Type B pancreatic cell (in vitro differentiated cells): Measurements from ENCODE around the gene ANXA9. TPM values are rescaled to one million over a fixed set of nuclear protein-coding genes. Genes with fewer than 3 reads are reported as not detected.

Source experiments
- DNase-seq: peaks from one replicate; pipeline ENCODE4 v3.0.0; 2021; ENCODE audit warnings: mixed read lengths; ENCODE audit not compliant: unreplicated experiment; ENCODE audit errors: extremely low spot score
- H3K27ac Mint-ChIP-seq: 2 replicates; pipeline ENCODE4 v1.8.0; 2021; ENCODE audit warnings: mild to moderate bottlenecking, mixed read lengths
- H3K27me3 Mint-ChIP-seq: 2 replicates; pipeline ENCODE4 v1.8.0; 2021; ENCODE audit warnings: mixed read lengths
- H3K36me3 Mint-ChIP-seq: 2 replicates; pipeline ENCODE4 v1.8.0; 2021; ENCODE audit warnings: mixed read lengths
- H3K4me1 Mint-ChIP-seq: one replicate; pipeline ENCODE4 v1.8.0; 2021; ENCODE audit warnings: mixed read lengths; ENCODE audit not compliant: unreplicated experiment
- H3K4me3 Mint-ChIP-seq: 2 replicates; pipeline ENCODE4 v1.8.0; 2021; ENCODE audit warnings: mild to moderate bottlenecking, mixed read lengths
- H3K9me3 Mint-ChIP-seq: 2 replicates; pipeline ENCODE4 v1.8.0; 2021; ENCODE audit warnings: mixed read lengths
- total RNA-seq: library from RNA; stranded (reverse); gene quantifications from 2 replicates; pipeline ENCODE4 v1.2.1, GENCODE V29; 2021; ENCODE audit warnings: low replicate concordance
- TF ChIP-seq, protein P1 (sequence below): fragments of 200-600 bp; sonication (generic); conservative IDR thresholded peaks from 2 replicates; pipeline ENCODE4 v1.5.0; 2021; ENCODE audit warnings: antibody characterized with exemption, mild to moderate bottlenecking

Gene ANXA9
- total RNA-seq, 1 donor from 2014 or later, result 5.8 TPM

GRCh38 chr1:150966011-150966410 lies 16.1 kb upstream of the ANXA9 start:
- H3K4me1 Mint-ChIP-seq, result peaks cover 13% of the 10 kb centered on the region
- H3K4me3 Mint-ChIP-seq, result no peak overlapping the region
- no peak overlapping the region for H3K27ac Mint-ChIP-seq
- no peak for DNase-seq
- TF ChIP-seq, protein P1, sequence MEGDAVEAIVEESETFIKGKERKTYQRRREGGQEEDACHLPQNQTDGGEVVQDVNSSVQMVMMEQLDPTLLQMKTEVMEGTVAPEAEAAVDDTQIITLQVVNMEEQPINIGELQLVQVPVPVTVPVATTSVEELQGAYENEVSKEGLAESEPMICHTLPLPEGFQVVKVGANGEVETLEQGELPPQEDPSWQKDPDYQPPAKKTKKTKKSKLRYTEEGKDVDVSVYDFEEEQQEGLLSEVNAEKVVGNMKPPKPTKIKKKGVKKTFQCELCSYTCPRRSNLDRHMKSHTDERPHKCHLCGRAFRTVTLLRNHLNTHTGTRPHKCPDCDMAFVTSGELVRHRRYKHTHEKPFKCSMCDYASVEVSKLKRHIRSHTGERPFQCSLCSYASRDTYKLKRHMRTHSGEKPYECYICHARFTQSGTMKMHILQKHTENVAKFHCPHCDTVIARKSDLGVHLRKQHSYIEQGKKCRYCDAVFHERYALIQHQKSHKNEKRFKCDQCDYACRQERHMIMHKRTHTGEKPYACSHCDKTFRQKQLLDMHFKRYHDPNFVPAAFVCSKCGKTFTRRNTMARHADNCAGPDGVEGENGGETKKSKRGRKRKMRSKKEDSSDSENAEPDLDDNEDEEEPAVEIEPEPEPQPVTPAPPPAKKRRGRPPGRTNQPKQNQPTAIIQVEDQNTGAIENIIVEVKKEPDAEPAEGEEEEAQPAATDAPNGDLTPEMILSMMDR, result no peak
- peaks cover 64% of the 10 kb centered on the region for H3K36me3 Mint-ChIP-seq
- H3K9me3 Mint-ChIP-seq, result no peaks in the 10 kb centered on the region
- no peaks in the 10 kb centered on the region for H3K27me3 Mint-ChIP-seq

- H3K9me3 Mint-ChIP-seq, result no peaks in the 10 kb centered on the region
- no peak overlapping the region for H3K4me3 Mint-ChIP-seq
- no peak for DNase-seq
- H3K4me1 Mint-ChIP-seq, result peaks cover 32% of the 10 kb centered on the region
- peaks cover 50% of the 10 kb centered on the region for H3K36me3 Mint-ChIP-seq
- TF ChIP-seq, protein P1, result no peak
- H3K27me3 Mint-ChIP-seq, result no peaks in the 10 kb centered on the region
- H3K27ac Mint-ChIP-seq, result no peak overlapping the region
Observed at GRCh38 chr1:150967936-150968335, 14.2 kb upstream of the ANXA9 start.

DNA sequence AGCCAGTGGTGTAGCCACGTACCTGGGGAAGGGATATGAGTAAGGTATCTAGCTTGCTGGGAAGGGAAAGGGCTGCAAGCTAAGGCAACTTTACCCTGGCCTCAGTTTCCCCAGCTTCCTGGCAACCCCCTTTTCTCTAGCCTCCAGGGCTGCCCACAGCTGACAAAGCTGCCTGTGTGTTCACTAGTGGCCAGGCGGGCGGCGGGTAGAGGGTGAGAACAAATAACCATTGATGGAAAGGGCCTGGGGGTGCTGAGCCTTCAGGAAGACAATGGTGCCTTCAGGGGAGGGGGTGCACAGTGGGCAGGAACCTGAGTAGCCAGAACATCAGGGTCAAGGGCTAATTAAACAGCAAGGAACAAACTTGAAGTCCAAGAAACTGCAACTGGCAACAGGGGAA lies 13.6 kb upstream of the ANXA9 start:
- H3K27ac Mint-ChIP-seq, result peak overlapping the region; percentile 48
- no peak for DNase-seq
- no peaks in the 10 kb centered on the region for H3K27me3 Mint-ChIP-seq
- peaks cover 36% of the 10 kb centered on the region for H3K4me1 Mint-ChIP-seq
- no peaks in the 10 kb centered on the region for H3K9me3 Mint-ChIP-seq
- no peak overlapping the region for H3K4me3 Mint-ChIP-seq
- H3K36me3 Mint-ChIP-seq, result peaks cover 45% of the 10 kb centered on the region
- TF ChIP-seq, protein P1, result no peak

DNA sequence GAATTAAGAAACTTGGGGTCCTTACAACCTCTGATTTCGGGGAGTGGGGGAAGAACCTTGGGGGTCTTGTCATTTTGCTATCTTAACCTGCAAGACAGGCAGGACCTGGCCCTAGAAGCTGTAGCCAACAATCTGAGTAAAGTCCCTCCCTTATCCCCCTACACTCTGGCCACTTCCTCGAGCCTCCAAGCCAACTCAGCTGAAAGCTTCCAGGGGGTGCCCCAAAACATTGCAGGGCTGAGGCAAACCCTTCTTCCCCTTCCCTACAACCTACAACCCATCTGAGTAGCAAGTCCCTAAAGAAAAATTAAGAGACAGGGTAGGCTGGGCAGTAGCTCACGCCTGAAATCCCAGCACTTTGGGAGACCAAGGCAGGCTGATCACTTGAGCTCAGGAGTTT lies 12.5 kb upstream of the ANXA9 start:
- Mint-ChIP-seq H3K9me3 (no peaks in the 10 kb centered on the region), H3K27ac (no peak overlapping the region), H3K4me3 (no peak overlapping the region), H3K4me1 (peaks cover 36% of the 10 kb centered on the region), H3K36me3 (peaks cover 33% of the 10 kb centered on the region), H3K27me3 (no peaks in the 10 kb centered on the region)
- TF ChIP-seq, protein P1, result no peak
- no peak for DNase-seq

DNA sequence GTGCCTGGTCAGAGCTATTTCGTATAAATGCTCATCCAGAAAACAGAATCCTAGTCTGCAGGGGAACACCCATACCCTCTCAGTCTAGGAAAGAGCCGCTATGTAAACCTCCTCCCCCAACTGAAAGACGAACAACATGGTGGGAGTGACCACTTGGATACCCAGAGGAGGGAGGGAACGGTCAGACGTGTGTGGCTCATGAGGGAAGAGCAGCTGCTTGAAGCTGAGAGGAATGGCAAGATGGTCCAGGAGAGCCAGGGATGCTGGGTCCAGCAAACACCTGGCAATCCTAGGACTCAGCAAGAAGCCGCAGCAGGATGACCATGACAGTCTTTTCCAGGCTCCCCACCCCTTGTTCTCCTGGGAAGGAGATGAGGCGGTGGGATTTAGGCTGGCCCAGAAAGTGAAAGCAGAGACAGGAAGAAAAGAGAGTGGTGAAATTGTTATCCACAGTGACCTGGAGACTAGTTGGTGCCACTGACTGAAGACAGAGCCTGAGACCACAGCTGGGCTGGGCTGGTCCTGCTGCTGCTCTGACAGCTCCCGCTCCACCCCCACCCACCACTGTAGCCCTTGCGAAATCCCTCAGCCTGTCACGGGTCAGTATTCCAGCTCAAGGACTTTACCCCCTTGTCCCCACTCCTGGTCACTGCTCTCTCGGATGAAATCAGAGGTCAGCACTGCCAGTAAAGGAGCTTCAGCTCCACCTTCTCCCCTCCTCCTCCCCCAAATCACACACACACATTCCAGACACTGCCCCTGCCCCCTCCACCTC lies 11.1 kb upstream of the ANXA9 start:
- DNase-seq, result no peak
- Mint-ChIP-seq H3K4me3 (peak overlapping the region; percentile 86), H3K9me3 (no peaks in the 10 kb centered on the region), H3K27me3 (no peaks in the 10 kb centered on the region), H3K4me1 (peaks cover 36% of the 10 kb centered on the region), H3K36me3 (peaks cover 28% of the 10 kb centered on the region), H3K27ac (peak overlapping the region; percentile 80)
- TF ChIP-seq, protein P1, result no peak
